GM12878 (cell line): ENCODE data around the gene GRIK4. TPM values are rescaled to one million over a fixed set of nuclear protein-coding genes. Genes with fewer than 3 reads are reported as not detected.

Experiments
- ATAC-seq: fragments of 200-7000 bp; cut with Tn5 transposase; 3 replicates; pipeline ENCODE4 v1.9.1; 2020; ENCODE audit warnings: mild to moderate bottlenecking, moderate library complexity
- BruUV-seq: library from RNA; stranded (reverse); fragments of 400-500 nt; replicated peaks from 2 replicates; lab custom pipeline; 2021; lab: Mats Ljungman, UMichigan
- CTCF ChIA-PET: fragments of 300-600 bp; sonication (Branson Sonifier 250); formaldehyde crosslinking; extraction: SDS; loops from one replicate; lab custom pipeline; 2021; ENCODE audit warnings: inconsistent platforms; lab: Yijun Ruan, JAX
- POLR2A ChIA-PET: fragments of 350-600 bp; formaldehyde crosslinking; extraction: SDS; loops from one replicate; lab custom pipeline; 2021; ENCODE audit warnings: inconsistent platforms; lab: Charles Lee
- RAD21 ChIA-PET: fragments of 300-600 bp; sonication (Branson Sonifier 250); formaldehyde crosslinking; loops from one replicate; lab custom pipeline; 2023; ENCODE audit warnings: antibody characterized with exemption; ENCODE audit not compliant: unreplicated experiment; lab: Charles Lee
- SMC1A ChIA-PET: fragments of 300-600 bp; sonication (Branson Sonifier 250); formaldehyde crosslinking; loops from one replicate; lab custom pipeline; 2023; ENCODE audit not compliant: unreplicated experiment, uncharacterized antibody; lab: Charles Lee
- DNase-seq: peaks from one replicate; pipeline ENCODE4 v3.0.0-alpha.2; 2011; ENCODE audit warnings: low read depth, low spot score
- FAIRE-seq: peaks from 3 replicates; lab custom pipeline; 2011; peaks lifted over from hg19 to GRCh38; lab: Jason Lieb, UNC
- H2AFZ ChIP-seq: 2 replicates; pipeline ENCODE4 v1.6.0; 2011; ENCODE audit warnings: low read depth, low read length, control low read depth; ENCODE audit not compliant: control insufficient read depth
- H3K27ac ChIP-seq: 2 replicates; pipeline ENCODE4 v1.5.1; 2011; ENCODE audit warnings: control low read depth; ENCODE audit not compliant: control insufficient read depth, insufficient read depth
- H3K27me3 ChIP-seq, 2 experiments: replicated peaks in 1 of 2; 2 replicates each; pipeline versions ENCODE4 v1.6.0 to v1.6.1; 2011; ENCODE audit warnings: low read length in 1 of 2; ENCODE audit not compliant: control insufficient read depth in 2 of 2, insufficient read depth in 2 of 2
- H3K36me3 ChIP-seq, 2 experiments: 2 replicates each; pipeline ENCODE4 v1.5.1; 2011; ENCODE audit warnings: low read length in 1 of 2; ENCODE audit not compliant: control insufficient read depth in 2 of 2, insufficient read depth in 2 of 2
- H3K4me1 ChIP-seq: 2 replicates; pipeline ENCODE4 v1.6.1; 2011; ENCODE audit warnings: mild to moderate bottlenecking, low read length, moderate library complexity, mixed read lengths; ENCODE audit not compliant: control insufficient read depth, insufficient read depth
- H3K4me2 ChIP-seq: 2 replicates; pipeline ENCODE4 v1.6.0; 2011; ENCODE audit warnings: control low read depth; ENCODE audit not compliant: control insufficient read depth, insufficient read depth
- H3K4me3 ChIP-seq: fragments of 200-600 bp; sonication (generic); 2 replicates; pipeline ENCODE4 v1.5.1; 2016
- H3K79me2 ChIP-seq: 2 replicates; pipeline ENCODE4 v1.6.0; 2011; ENCODE audit warnings: low read length; ENCODE audit not compliant: control insufficient read depth, insufficient read depth
- H3K9ac ChIP-seq: 2 replicates; pipeline ENCODE4 v1.8.0; 2011; ENCODE audit warnings: low read length, control low read depth, mixed read lengths; ENCODE audit not compliant: control insufficient read depth, insufficient read depth
- H3K9me3 ChIP-seq: replicated peaks from 3 replicates; pipeline ENCODE4 v1.5.1; 2011; ENCODE audit warnings: mild to moderate bottlenecking, low read length; ENCODE audit not compliant: control insufficient read depth, insufficient read depth
- H4K20me1 ChIP-seq: 2 replicates; pipeline ENCODE4 v1.6.0; 2011; ENCODE audit not compliant: control insufficient read depth, insufficient read depth
- EED ChIP-seq: sonication (generic); IDR thresholded peaks from 2 replicates; pipeline ENCODE4 v1.6.1; 2016; ENCODE audit warnings: antibody characterized with exemption, low read depth
- HCFC1 ChIP-seq: fragments of 150-350 bp; IDR thresholded peaks from 2 replicates; pipeline ENCODE4 v1.6.1; 2014; ENCODE audit warnings: low read length
- KDM1A ChIP-seq: fragments of 200-600 bp; sonication (generic); IDR thresholded peaks from 2 replicates; pipeline ENCODE4 v1.6.1; 2016; ENCODE audit warnings: borderline replicate concordance
- MYC ChIP-seq: IDR thresholded peaks from 2 replicates; pipeline ENCODE4 v1.6.1; 2011; ENCODE audit warnings: mild to moderate bottlenecking, low read length, moderate library complexity, inconsistent platforms; ENCODE audit not compliant: insufficient read depth, insufficient replicate concordance, insufficient read length, severe bottlenecking
- RB1 ChIP-seq: fragments of 450-650 bp; formaldehyde crosslinking; IDR thresholded peaks from 2 replicates; pipeline ENCODE4 v1.6.1; 2017; ENCODE audit warnings: mild to moderate bottlenecking, borderline replicate concordance
- WRNIP1 ChIP-seq: IDR thresholded peaks from 2 replicates; pipeline ENCODE4 v1.6.1; 2011; ENCODE audit warnings: low read depth, low read length, improper control_type of control experiment, borderline replicate concordance
- YBX1 ChIP-seq: fragments of 450-650 bp; IDR thresholded peaks from 2 replicates; pipeline ENCODE4 v1.6.1; 2016; ENCODE audit warnings: antibody characterized with exemption
- WGBS: methylation state at CpG from one replicate; pipeline ENCODE4 v1.1.6; 2016; ENCODE audit warnings: low lambda C conversion rate; ENCODE audit not compliant: insufficient replicate concordance, insufficient coverage; ENCODE audit errors: missing lambda C conversion rate; 5-methylcytosine and 5-hydroxymethylcytosine counted together
- in situ Hi-C: fragments of 300-500 bp; cut with MboI; formaldehyde crosslinking; loops from 9 replicates; pipeline ENCODE4 v1.14.3; 2018; ENCODE audit warnings: mixed read lengths
- intact Hi-C: fragments of 100-400 bp; cut with micrococcal nuclease; formaldehyde crosslinking; loops from one replicate; pipeline ENCODE4 v1.14.2; 2022; ENCODE audit not compliant: unreplicated experiment
- polyA plus RNA-seq, 11 experiments: library from polyadenylated mRNA; depleted of rRNA in 4 of 11; unstranded in 6 of 11; stranded (reverse) in 5 of 11; fragments of >200 nt; fragmentation: Nextera tagmentation in 4 of 11; fragmentation: Illumina TruSeq in 1 of 11; extraction: Ambion mirVana in 4 of 11; extraction: Trizol in 1 of 11; gene quantifications; 1 replicate in 1 of 11; 2 replicates in 10 of 11; pipeline versions ENCODE4 v1.2.1 to v1.2.3, GENCODE V29; 2011 to 2016; ENCODE audit warnings: inconsistent platforms in 2 of 11, missing spikeins in 2 of 11, low read depth in 1 of 11
- total RNA-seq, 4 experiments: library from RNA; depleted of rRNA in 3 of 4; stranded (reverse); fragments of >200 nt in 3 of 4; fragmentation: Illumina TruSeq in 1 of 4; extraction: Trizol in 1 of 4; gene quantifications; 2 replicates each; pipeline versions ENCODE4 v1.2.1 to v1.2.3, GENCODE V29; 2013 to 2021
- TF ChIP-seq, protein P1 (sequence below): IDR thresholded peaks from 2 replicates; pipeline ENCODE4 v1.6.1; 2012; ENCODE audit warnings: improper control_type of control experiment, low read depth, low read length; ENCODE audit not compliant: insufficient replicate concordance
- TF ChIP-seq, protein P2 (sequence below): IDR thresholded peaks from 2 replicates; pipeline ENCODE4 v1.6.1; 2012; ENCODE audit warnings: low read depth, low read length, improper control_type of control experiment
- TF ChIP-seq, protein P3 (sequence below): IDR thresholded peaks from 2 replicates; pipeline ENCODE4 v1.6.1; 2011; ENCODE audit warnings: low read depth, low read length, improper control_type of control experiment, borderline replicate concordance
- TF ChIP-seq, protein P4 (sequence below): fragments of 450-650 bp; IDR thresholded peaks from 2 replicates; pipeline ENCODE4 v1.6.1; 2017; ENCODE audit warnings: antibody characterized with exemption, mild to moderate bottlenecking, moderate library complexity

Gene GRIK4
- total and polyA plus RNA-seq, 10 of the 15 experiments (the other 5 are each of a cell fraction or from before 2014, with no cell fraction given), result 0.33 to 3.6 (median 0.72) TPM

DNA sequence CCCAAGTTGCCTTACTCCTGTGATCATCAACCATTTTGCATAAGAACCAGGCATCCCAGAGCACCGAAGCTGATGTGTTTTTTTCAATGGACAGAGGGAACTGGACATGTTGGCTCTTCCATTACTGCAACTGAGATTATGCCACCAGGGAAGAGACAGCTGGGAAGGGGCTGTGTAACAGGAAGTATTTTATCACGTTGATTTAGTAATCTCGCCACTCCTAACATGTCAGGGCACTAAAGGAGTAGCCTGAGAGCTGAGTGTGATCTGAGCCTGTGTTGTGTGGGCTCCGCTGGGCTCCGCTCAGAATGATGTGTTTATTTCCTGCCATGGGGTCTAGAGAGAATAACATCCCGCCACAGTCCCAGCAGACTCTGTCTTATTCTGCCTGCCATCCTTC lies 165.4 kb downstream of the GRIK4 start:
- ChIA-PET POLR2A (interaction anchor here (0.5 kb wide), 1 partner anchor 76 kb away, joined by 3 read pairs; no protein-coding TSS in a partner anchor), RAD21 (no interaction called here), SMC1A (interaction anchor here (0.9 to 4.8 kb wide), 3 partner anchors 8 to 19 kb away, joined by 4 to 25 read pairs (median 18); no protein-coding TSS in a partner anchor), CTCF (interaction anchor here (1.1 to 10.7 kb wide), 7 partner anchors 9 to 126 kb away, joined by 3 to 111 read pairs (median 6); no protein-coding TSS in a partner anchor)
- BruUV-seq, result no TSS peak
- ATAC-seq (no peak), DNase-seq (no peak), FAIRE-seq (no peak)
- 43% methylated on average over 6 of the region's 6 CpGs for WGBS
- Histone ChIP-seq H4K20me1 (no peaks in the 10 kb centered on the region), H2AFZ (no peak overlapping the region), H3K4me1 (no peaks in the 10 kb centered on the region; the same call in 1 of the 2 replicates), H3K9me3 (no peaks in the 10 kb centered on the region; the same call in 2 of the 3 replicates), H3K4me2 (no peak overlapping the region), H3K9ac (no peak overlapping the region), H3K27ac (no peak overlapping the region), H3K36me3 (no peaks in the 10 kb centered on the region), H3K27me3 (no peaks in the 10 kb centered on the region), H3K79me2 (no peaks in the 10 kb centered on the region), H3K4me3 (no peak overlapping the region)
- intact Hi-C loops, result no loop called here
- in situ Hi-C loops, result no loop called here
- TF ChIP-seq, protein P1, sequence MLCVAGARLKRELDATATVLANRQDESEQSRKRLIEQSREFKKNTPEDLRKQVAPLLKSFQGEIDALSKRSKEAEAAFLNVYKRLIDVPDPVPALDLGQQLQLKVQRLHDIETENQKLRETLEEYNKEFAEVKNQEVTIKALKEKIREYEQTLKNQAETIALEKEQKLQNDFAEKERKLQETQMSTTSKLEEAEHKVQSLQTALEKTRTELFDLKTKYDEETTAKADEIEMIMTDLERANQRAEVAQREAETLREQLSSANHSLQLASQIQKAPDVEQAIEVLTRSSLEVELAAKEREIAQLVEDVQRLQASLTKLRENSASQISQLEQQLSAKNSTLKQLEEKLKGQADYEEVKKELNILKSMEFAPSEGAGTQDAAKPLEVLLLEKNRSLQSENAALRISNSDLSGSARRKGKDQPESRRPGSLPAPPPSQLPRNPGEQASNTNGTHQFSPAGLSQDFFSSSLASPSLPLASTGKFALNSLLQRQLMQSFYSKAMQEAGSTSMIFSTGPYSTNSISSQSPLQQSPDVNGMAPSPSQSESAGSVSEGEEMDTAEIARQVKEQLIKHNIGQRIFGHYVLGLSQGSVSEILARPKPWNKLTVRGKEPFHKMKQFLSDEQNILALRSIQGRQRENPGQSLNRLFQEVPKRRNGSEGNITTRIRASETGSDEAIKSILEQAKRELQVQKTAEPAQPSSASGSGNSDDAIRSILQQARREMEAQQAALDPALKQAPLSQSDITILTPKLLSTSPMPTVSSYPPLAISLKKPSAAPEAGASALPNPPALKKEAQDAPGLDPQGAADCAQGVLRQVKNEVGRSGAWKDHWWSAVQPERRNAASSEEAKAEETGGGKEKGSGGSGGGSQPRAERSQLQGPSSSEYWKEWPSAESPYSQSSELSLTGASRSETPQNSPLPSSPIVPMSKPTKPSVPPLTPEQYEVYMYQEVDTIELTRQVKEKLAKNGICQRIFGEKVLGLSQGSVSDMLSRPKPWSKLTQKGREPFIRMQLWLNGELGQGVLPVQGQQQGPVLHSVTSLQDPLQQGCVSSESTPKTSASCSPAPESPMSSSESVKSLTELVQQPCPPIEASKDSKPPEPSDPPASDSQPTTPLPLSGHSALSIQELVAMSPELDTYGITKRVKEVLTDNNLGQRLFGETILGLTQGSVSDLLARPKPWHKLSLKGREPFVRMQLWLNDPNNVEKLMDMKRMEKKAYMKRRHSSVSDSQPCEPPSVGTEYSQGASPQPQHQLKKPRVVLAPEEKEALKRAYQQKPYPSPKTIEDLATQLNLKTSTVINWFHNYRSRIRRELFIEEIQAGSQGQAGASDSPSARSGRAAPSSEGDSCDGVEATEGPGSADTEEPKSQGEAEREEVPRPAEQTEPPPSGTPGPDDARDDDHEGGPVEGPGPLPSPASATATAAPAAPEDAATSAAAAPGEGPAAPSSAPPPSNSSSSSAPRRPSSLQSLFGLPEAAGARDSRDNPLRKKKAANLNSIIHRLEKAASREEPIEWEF, result no peak
- TF ChIP-seq EED (no peak), YBX1 (no peak), HCFC1 (no peak), MYC (no peak), KDM1A (no peak), WRNIP1 (no peak), RB1 (no peak)
- TF ChIP-seq, protein P2, sequence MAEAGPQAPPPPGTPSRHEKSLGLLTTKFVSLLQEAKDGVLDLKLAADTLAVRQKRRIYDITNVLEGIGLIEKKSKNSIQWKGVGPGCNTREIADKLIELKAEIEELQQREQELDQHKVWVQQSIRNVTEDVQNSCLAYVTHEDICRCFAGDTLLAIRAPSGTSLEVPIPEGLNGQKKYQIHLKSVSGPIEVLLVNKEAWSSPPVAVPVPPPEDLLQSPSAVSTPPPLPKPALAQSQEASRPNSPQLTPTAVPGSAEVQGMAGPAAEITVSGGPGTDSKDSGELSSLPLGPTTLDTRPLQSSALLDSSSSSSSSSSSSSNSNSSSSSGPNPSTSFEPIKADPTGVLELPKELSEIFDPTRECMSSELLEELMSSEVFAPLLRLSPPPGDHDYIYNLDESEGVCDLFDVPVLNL, result no peak
- TF ChIP-seq, protein P3, sequence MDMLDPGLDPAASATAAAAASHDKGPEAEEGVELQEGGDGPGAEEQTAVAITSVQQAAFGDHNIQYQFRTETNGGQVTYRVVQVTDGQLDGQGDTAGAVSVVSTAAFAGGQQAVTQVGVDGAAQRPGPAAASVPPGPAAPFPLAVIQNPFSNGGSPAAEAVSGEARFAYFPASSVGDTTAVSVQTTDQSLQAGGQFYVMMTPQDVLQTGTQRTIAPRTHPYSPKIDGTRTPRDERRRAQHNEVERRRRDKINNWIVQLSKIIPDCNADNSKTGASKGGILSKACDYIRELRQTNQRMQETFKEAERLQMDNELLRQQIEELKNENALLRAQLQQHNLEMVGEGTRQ, result no peak
- TF ChIP-seq, protein P4, sequence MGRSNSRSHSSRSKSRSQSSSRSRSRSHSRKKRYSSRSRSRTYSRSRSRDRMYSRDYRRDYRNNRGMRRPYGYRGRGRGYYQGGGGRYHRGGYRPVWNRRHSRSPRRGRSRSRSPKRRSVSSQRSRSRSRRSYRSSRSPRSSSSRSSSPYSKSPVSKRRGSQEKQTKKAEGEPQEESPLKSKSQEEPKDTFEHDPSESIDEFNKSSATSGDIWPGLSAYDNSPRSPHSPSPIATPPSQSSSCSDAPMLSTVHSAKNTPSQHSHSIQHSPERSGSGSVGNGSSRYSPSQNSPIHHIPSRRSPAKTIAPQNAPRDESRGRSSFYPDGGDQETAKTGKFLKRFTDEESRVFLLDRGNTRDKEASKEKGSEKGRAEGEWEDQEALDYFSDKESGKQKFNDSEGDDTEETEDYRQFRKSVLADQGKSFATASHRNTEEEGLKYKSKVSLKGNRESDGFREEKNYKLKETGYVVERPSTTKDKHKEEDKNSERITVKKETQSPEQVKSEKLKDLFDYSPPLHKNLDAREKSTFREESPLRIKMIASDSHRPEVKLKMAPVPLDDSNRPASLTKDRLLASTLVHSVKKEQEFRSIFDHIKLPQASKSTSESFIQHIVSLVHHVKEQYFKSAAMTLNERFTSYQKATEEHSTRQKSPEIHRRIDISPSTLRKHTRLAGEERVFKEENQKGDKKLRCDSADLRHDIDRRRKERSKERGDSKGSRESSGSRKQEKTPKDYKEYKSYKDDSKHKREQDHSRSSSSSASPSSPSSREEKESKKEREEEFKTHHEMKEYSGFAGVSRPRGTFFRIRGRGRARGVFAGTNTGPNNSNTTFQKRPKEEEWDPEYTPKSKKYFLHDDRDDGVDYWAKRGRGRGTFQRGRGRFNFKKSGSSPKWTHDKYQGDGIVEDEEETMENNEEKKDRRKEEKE, result no peak
